Measurements from ENCODE around the gene SHTN1.

DNA sequence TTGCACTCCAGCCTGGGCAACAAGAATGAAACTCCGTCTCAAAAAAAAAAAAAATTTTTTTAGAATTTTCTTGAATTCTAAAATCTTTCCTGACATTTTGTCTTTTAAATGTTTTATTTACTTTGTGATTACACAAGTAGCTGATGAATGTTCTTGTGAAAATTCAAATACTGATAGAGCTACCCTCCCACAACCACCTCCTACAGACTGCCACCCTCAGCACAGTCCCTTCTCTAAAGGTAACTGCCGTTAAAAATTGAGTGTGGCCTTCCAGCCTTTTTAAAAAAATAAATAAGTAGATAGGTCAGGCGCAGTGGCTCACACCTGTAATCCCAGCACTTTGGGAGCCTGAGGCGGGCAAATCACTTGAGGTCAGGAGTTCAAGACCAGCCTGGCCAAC, 140.6 kb downstream of the SHTN1 start:
- TF ChIP-seq, protein P1, sequence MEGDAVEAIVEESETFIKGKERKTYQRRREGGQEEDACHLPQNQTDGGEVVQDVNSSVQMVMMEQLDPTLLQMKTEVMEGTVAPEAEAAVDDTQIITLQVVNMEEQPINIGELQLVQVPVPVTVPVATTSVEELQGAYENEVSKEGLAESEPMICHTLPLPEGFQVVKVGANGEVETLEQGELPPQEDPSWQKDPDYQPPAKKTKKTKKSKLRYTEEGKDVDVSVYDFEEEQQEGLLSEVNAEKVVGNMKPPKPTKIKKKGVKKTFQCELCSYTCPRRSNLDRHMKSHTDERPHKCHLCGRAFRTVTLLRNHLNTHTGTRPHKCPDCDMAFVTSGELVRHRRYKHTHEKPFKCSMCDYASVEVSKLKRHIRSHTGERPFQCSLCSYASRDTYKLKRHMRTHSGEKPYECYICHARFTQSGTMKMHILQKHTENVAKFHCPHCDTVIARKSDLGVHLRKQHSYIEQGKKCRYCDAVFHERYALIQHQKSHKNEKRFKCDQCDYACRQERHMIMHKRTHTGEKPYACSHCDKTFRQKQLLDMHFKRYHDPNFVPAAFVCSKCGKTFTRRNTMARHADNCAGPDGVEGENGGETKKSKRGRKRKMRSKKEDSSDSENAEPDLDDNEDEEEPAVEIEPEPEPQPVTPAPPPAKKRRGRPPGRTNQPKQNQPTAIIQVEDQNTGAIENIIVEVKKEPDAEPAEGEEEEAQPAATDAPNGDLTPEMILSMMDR (conservative IDR thresholded peaks at IDR 0.05), result no peak
- no peak for TF ChIP-seq ZFX (IDR thresholded peaks at IDR 0.05)

All from C4-2B (cell line).